HEK293 (cell line): ENCODE measurements around the gene SP8.

Experiments
- CTCF ChIA-PET: fragments of 350-600 bp; formaldehyde crosslinking; extraction: SDS; loops from one replicate; lab custom pipeline; 2021; ENCODE audit warnings: antibody characterized with exemption; lab: Yijun Ruan, JAX
- POLR2A ChIA-PET: fragments of 300-600 bp; formaldehyde crosslinking; extraction: SDS; loops from one replicate; lab custom pipeline; 2020; ENCODE audit warnings: antibody characterized with exemption, inconsistent platforms; lab: Yijun Ruan, JAX
- H3K27ac ChIP-seq: fragments of 200-500 bp; sonication (Bioruptor generic); 2 replicates; pipeline ENCODE4 v1.5.1; 2014; ENCODE audit warnings: low read depth, low read length, control low read depth, inconsistent platforms; ENCODE audit errors: extremely low read depth
- H3K36me3 ChIP-seq, 2 experiments: fragments of 200-500 bp in 1 of 2; sonication (Bioruptor generic) in 1 of 2; 1 replicate in 1 of 2; 2 replicates in 1 of 2; pipeline ENCODE4 v1.5.1; 2014 to 2017; ENCODE audit warnings: inconsistent platforms in 2 of 2, low read length in 2 of 2; ENCODE audit not compliant: control insufficient read depth in 2 of 2, insufficient read depth in 1 of 2
- H3K4me1 ChIP-seq: fragments of 200-500 bp; sonication (Bioruptor generic); 2 replicates; pipeline ENCODE4 v1.5.1; 2014; ENCODE audit warnings: mild to moderate bottlenecking, low read length, inconsistent platforms; ENCODE audit not compliant: control insufficient read depth, insufficient read depth
- H3K4me3 ChIP-seq: 2 replicates; pipeline ENCODE4 v1.5.1; 2011; ENCODE audit warnings: low read depth, mild to moderate bottlenecking, control low read depth, low read length, moderate library complexity
- H3K9me3 ChIP-seq: fragments of 200-500 bp; sonication (Bioruptor generic); 2 replicates; pipeline ENCODE4 v1.5.1; 2014; ENCODE audit warnings: low read depth, low read length, inconsistent platforms; ENCODE audit not compliant: control insufficient read depth, insufficient read depth
- INSM2 ChIP-seq: fragments of 450-650 bp; formaldehyde crosslinking; IDR thresholded peaks from 2 replicates; pipeline ENCODE4 v1.5.1; 2016; ENCODE audit warnings: missing biosample characterization, missing genetic modification characterization
- KLF10 ChIP-seq: fragments of 450-650 bp; IDR thresholded peaks from 2 replicates; pipeline ENCODE4 v1.5.1; 2018; ENCODE audit warnings: missing biosample characterization, mild to moderate bottlenecking, missing genetic modification characterization
- REST ChIP-seq: fragments of 450-650 bp; formaldehyde crosslinking; IDR thresholded peaks from 2 replicates; pipeline ENCODE4 v1.5.1; 2016; ENCODE audit warnings: missing biosample characterization, missing genetic modification characterization
- TRIM28 ChIP-seq: IDR thresholded peaks from 2 replicates; pipeline ENCODE4 v1.6.1; 2011; ENCODE audit warnings: low read length, control low read depth, borderline replicate concordance
- ZBTB10 ChIP-seq: fragments of 450-650 bp; formaldehyde crosslinking; IDR thresholded peaks from 2 replicates; pipeline ENCODE4 v1.5.1; 2016; ENCODE audit warnings: missing biosample characterization, missing genetic modification characterization
- ZFHX2 ChIP-seq: fragments of 450-650 bp; formaldehyde crosslinking; conservative IDR thresholded peaks from 2 replicates; pipeline ENCODE4 v1.5.1; 2016; ENCODE audit warnings: missing biosample characterization, missing genetic modification characterization
- ZNF133 ChIP-seq: fragments of 450-650 bp; formaldehyde crosslinking; IDR thresholded peaks from 2 replicates; pipeline ENCODE4 v1.5.1; 2016; ENCODE audit warnings: missing biosample characterization, missing genetic modification characterization
- ZNF223 ChIP-seq: fragments of 450-650 bp; formaldehyde crosslinking; IDR thresholded peaks from 2 replicates; pipeline ENCODE4 v1.5.1; 2016; ENCODE audit warnings: missing biosample characterization, missing genetic modification characterization
- ZNF394 ChIP-seq: fragments of 450-650 bp; formaldehyde crosslinking; IDR thresholded peaks from 2 replicates; pipeline ENCODE4 v1.5.1; 2016; ENCODE audit warnings: missing biosample characterization, missing genetic modification characterization, mild to moderate bottlenecking, moderate library complexity, borderline replicate concordance
- ZNF473 ChIP-seq: fragments of 450-650 bp; formaldehyde crosslinking; IDR thresholded peaks from 2 replicates; pipeline ENCODE4 v1.5.1; 2017; ENCODE audit warnings: missing biosample characterization, missing genetic modification characterization
- ZNF530 ChIP-seq: fragments of 450-650 bp; formaldehyde crosslinking; IDR thresholded peaks from 2 replicates; pipeline ENCODE4 v1.5.1; 2016; ENCODE audit warnings: low read depth, missing biosample characterization, missing genetic modification characterization
- ZNF544 ChIP-seq: fragments of 450-650 bp; formaldehyde crosslinking; IDR thresholded peaks from 2 replicates; pipeline ENCODE4 v1.5.0; 2017; ENCODE audit warnings: missing biosample characterization, missing genetic modification characterization
- ZNF629 ChIP-seq: fragments of 450-650 bp; formaldehyde crosslinking; IDR thresholded peaks from 2 replicates; pipeline ENCODE4 v1.5.1; 2017; ENCODE audit warnings: missing biosample characterization, missing genetic modification characterization
- ZNF777 ChIP-seq: fragments of 450-650 bp; formaldehyde crosslinking; IDR thresholded peaks from 2 replicates; pipeline ENCODE4 v1.5.1; 2017; ENCODE audit warnings: missing biosample characterization, missing genetic modification characterization, borderline replicate concordance
- ZNF792 ChIP-seq: fragments of 450-650 bp; formaldehyde crosslinking; IDR thresholded peaks from 2 replicates; pipeline ENCODE4 v1.5.1; 2016; ENCODE audit warnings: missing biosample characterization, missing genetic modification characterization

Gene SP8

GRCh38 chr7:20776942-20777341 lies 9.7 kb downstream of the SP8 start (continued):
- TF ChIP-seq ZNF792 (tag by site-specific recombination) = no peak
- TF ChIP-seq, all 188 proteins: peak for 0

GRCh38 chr7:20776214-20776911 lies 10.3 kb downstream of the SP8 start:
- 0 out of 2 replicates have a peak, but pooled peaks cover 3% of the 10 kb centered on the region for H3K4me1 ChIP-seq
- no peak for TF ChIP-seq INSM2 (tag by site-specific recombination)
- no peak for TF ChIP-seq ZFHX2 (tag by site-specific recombination)
- TF ChIP-seq ZNF777 (tag by site-specific recombination) = no peak
- TF ChIP-seq ZNF530 (tag by site-specific recombination) = no peak
- no peak for TF ChIP-seq ZBTB10 (tag by site-specific recombination)
- no peak for TF ChIP-seq ZNF629 (tag by site-specific recombination)
- TF ChIP-seq ZNF394 (tag by site-specific recombination) = no peak
- no peak for TF ChIP-seq KLF10 (tag by site-specific recombination)
- TF ChIP-seq ZNF473 = no peak
- no peak for TF ChIP-seq TRIM28
- TF ChIP-seq ZNF223 (tag by site-specific recombination) = no peak
- TF ChIP-seq, all 188 proteins: peak for 0
- H3K9me3 ChIP-seq = no peaks in the 10 kb centered on the region
- H3K4me3 ChIP-seq = no peak overlapping the region
- H3K27ac ChIP-seq = no peak overlapping the region
- ChIA-PET POLR2A (interaction anchor here (2.7 kb wide), 1 partner anchor 15 kb away, joined by 7 read pairs; no protein-coding TSS in a partner anchor), CTCF (interaction anchor here (0.6 to 6.3 kb wide), 10 partner anchors 56 to 1292 kb away, joined by 3 to 95 read pairs (median 4); no protein-coding TSS in a partner anchor)
- H3K36me3 ChIP-seq = no peaks in the 10 kb centered on the region

GRCh38 chr7:20754001-20754400 lies 32.7 kb downstream of the SP8 start:
- ChIA-PET CTCF (interaction anchor here (0.9 to 1.0 kb wide), 2 partner anchors 9 to 78 kb away, joined by 3 to 4 read pairs; no protein-coding TSS in a partner anchor), POLR2A (no interaction called here)

More at GRCh38 chr7:20754001-20754400, 32.7 kb downstream of the SP8 start:
- no peak for TF ChIP-seq REST (tag by site-specific recombination)
- no peak for TF ChIP-seq ZNF133
- no peak for TF ChIP-seq ZNF544 (tag by site-specific recombination)
- TF ChIP-seq, all 188 proteins: peak for 0
- no peaks in the 10 kb centered on the region for H3K36me3 ChIP-seq
- no peaks in the 10 kb centered on the region for H3K9me3 ChIP-seq
- no peak overlapping the region for H3K27ac ChIP-seq
- H3K4me1 ChIP-seq = no peaks in the 10 kb centered on the region
- no peak overlapping the region for H3K4me3 ChIP-seq
